Neuron (in vitro differentiated cells): ENCODE measurements around the gene NCAM1.

ENCODE experiments used
- H2AFZ ChIP-seq: one replicate; pipeline ENCODE4 v1.6.1; 2013; ENCODE audit warnings: low read depth, mild to moderate bottlenecking, inconsistent platforms, low read length, moderate library complexity
- H3K27me3 ChIP-seq: one replicate; pipeline ENCODE4 v1.6.1; 2013; ENCODE audit warnings: low read length; ENCODE audit not compliant: insufficient read depth
- H3K36me3 ChIP-seq: one replicate; pipeline ENCODE4 v1.6.1; 2013; ENCODE audit warnings: low read length; ENCODE audit not compliant: insufficient read depth
- H3K4me1 ChIP-seq: one replicate; pipeline ENCODE4 v1.6.1; 2013; ENCODE audit warnings: low read length; ENCODE audit not compliant: insufficient read depth
- H3K4me3 ChIP-seq: 2 replicates; pipeline ENCODE4 v1.5.1; 2013; ENCODE audit warnings: mild to moderate bottlenecking, low read length, moderate library complexity
- H3K9me3 ChIP-seq: one replicate; pipeline ENCODE4 v1.6.1; 2013; ENCODE audit warnings: low read length

The NCAM1 gene

DNA sequence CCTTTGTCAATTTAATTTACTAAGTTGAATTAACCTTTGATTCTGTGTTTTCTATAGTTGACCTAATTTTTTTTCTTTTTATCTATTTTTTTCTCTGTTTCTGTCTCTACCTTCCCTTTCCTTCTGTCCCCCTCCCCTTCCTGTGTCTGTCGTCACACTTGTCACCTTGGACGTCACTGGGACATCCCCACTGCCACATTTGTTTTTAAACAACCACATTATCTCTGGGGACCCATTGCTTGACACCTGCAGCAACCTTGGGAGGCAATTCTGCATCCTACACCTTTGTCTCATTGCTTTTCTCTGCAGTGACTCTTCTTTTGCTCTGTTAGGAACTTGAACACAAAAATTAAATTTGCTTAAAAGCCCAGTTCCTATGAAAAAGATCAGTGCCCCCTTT lies 301.4 kb downstream of the NCAM1 start:
- H3K27me3 ChIP-seq: no peaks in the 10 kb centered on the region
- no peaks in the 10 kb centered on the region for H3K36me3 ChIP-seq
- no peaks in the 10 kb centered on the region for H3K9me3 ChIP-seq
- H2AFZ ChIP-seq: no peak overlapping the region
- peaks cover 3% of the 10 kb centered on the region for H3K4me1 ChIP-seq
- H3K4me3 ChIP-seq: no peak overlapping the region

DNA sequence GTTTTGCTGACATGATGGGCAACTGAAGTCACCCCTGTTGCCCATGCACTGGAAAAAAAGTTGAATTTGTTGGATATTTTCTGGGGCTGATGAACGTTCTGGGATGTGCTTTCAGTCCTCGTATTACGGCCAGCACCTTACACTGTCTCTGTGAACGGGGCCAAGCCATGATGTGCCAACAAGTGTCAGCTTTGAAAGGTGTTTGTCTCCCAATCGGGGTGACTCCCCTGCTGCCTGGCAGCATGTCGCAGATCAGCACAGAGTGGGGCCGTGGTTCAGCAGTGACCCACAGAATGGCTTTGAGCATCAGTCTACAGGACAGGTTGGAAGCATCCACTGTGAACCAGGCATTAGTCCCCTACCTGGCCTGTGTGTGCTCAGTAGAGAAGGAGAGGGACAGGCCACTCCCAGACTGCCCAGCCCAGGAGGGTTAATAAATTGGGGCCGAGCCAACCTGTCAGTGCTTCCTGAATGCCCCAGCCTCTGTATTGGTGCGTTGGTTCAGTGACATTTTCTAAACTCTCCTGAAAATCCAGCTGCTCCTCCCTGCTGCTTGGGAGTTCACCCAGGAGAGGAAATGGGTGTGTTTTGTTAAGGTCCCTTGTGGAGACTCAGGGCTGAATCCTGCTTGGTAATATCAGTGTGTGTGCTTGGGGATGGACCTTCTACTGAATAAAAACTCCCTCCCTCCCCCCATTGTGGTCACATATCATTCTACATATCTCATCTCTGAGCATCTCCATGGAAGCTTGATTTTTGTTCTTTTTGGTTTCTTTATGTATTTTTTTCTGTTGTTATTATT lies 302.4 kb downstream of the NCAM1 start:
- Histone ChIP-seq H2AFZ (no peak overlapping the region), H3K27me3 (no peaks in the 10 kb centered on the region), H3K4me1 (peaks cover 3% of the 10 kb centered on the region), H3K9me3 (no peaks in the 10 kb centered on the region), H3K36me3 (no peaks in the 10 kb centered on the region), H3K4me3 (no peak overlapping the region)

DNA sequence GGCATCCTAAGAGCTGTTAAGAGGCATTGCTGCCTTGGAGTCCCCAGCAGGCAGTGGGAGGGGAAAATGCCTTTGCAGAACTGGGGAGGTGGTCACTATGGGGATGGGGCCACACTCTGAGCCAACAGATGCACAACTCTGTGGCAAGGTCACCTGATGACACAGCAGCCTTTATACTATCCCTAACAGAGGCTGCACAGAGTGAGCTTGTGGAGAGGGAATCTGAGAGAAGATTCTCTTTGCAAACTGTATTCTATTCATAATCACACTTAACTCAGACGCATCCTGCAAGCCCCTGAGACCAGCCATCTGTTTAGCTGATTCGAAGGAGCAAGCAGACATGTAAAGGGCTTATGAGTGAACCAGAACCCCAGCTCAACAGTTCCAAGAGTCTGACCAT lies 304.1 kb downstream of the NCAM1 start:
- Histone ChIP-seq H3K4me3 (no peak overlapping the region), H3K9me3 (no peaks in the 10 kb centered on the region), H2AFZ (no peak overlapping the region), H3K36me3 (no peaks in the 10 kb centered on the region), H3K27me3 (no peaks in the 10 kb centered on the region), H3K4me1 (peaks cover 3% of the 10 kb centered on the region)

DNA sequence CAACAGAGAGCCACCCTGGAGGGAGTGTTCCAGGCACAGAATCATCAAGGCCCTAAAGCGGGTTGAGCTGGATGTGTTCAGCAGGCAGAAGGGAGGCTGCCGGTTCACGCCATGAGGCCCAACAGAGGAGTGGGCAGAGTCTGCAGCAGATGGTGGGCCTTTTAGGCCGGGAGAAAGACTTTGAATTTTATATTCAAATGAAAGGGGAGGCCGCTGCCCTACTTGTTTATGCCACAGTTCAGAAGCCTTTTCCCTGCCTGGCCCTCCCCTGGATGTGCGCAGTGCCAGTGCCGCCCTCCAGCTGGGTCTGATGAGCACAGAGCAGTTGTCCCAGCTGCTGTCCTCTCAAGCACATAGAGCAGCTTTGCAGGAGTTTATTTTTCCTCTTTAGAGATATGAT lies 306.3 kb downstream of the NCAM1 start:
- H3K36me3 ChIP-seq: no peaks in the 10 kb centered on the region
- no peaks in the 10 kb centered on the region for H3K27me3 ChIP-seq
- H3K4me3 ChIP-seq: no peak overlapping the region
- H3K4me1 ChIP-seq: peaks cover 3% of the 10 kb centered on the region
- no peak overlapping the region for H2AFZ ChIP-seq
- H3K9me3 ChIP-seq: no peaks in the 10 kb centered on the region

DNA sequence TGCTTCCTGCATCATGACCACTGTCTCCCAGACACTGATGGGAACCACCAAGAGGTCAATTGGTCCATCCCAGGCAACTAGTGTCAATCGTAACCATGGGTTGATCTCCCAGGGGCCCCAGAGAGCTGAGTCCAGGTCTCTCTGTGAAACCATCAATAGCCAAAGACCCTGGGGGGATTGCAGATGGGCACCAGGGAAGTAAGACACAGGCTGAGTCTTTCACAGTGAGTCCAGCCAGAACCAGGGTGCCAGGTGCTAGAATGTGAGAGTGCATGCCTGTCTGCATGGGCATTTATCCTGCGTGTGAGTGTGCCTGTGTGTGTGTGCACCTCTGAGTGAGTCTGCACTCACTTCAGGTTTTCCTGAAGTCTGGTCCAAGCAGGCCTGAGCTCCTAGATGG lies 307.9 kb downstream of the NCAM1 start:
- Histone ChIP-seq H3K27me3 (no peaks in the 10 kb centered on the region), H2AFZ (no peak overlapping the region), H3K36me3 (no peaks in the 10 kb centered on the region), H3K4me3 (no peak overlapping the region), H3K9me3 (no peaks in the 10 kb centered on the region), H3K4me1 (peaks cover 3% of the 10 kb centered on the region)

DNA sequence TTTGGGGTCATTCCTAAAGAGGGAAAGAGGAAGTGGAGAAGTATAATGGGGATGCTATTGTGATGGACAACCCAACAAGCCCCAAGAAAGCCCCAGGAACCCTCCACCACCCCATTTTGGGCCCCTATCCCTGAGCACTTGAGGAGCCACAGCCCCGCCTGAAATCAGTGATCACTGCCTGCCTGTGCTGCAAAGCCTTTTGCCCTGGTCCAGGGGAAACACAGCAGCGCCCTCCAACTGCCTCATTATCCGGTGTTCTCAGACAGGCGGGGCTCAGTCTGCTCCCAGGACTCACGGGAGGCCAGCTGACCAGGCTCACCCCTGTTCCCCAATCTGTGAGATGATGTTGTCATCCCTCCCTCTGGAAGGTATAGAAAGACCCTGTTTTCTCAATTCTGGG lies 308.4 kb downstream of the NCAM1 start:
- no peak overlapping the region for H3K4me3 ChIP-seq
- no peaks in the 10 kb centered on the region for H3K27me3 ChIP-seq
- no peaks in the 10 kb centered on the region for H3K36me3 ChIP-seq
- peaks cover 3% of the 10 kb centered on the region for H3K4me1 ChIP-seq
- H2AFZ ChIP-seq: no peak overlapping the region
- H3K9me3 ChIP-seq: no peaks in the 10 kb centered on the region

DNA sequence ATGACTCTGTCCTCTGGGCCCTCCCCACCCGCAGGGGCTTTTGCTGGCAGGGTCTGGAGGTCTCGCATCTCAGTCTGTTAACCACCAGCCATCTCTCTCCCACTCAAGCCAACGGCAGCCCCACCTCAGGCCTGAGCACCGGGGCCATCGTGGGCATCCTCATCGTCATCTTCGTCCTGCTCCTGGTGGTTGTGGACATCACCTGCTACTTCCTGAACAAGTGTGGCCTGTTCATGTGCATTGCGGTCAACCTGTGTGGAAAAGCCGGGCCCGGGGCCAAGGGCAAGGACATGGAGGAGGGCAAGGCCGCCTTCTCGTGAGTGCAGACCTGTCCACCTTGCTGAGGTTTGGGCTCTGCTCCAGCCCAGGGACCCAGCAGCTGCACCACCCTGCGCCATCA lies 308.9 kb downstream of the NCAM1 start:
- H3K36me3 ChIP-seq: no peaks in the 10 kb centered on the region

DNA sequence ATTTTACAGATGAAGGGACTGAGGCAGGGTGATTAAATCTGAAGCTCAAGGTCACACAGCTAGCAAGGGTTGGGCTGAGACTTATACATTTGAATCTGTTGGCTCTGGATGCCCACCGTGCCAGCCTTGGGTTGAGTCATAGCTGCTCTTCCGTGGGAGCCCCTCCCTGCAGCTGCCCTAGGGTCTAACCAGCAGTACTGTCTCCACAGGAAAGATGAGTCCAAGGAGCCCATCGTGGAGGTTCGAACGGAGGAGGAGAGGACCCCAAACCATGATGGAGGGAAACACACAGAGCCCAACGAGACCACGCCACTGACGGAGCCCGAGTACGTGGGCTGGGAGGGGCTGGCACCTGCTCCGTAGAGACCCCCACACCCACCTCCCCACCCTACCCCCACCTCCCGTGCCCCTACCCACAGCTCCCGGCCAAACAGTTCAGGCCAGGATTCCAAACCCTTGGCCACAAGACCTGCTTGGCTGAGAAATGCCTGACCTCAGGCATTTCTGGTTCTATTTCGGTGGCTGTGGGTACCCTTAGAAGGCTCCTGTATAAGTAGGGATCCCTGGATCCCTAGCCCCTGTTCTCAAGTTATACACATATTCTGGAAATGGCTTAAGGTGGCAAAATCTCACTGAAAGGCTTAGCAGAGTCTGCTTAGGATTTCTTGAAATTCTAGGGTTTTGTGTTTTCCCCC lies 310.5 kb downstream of the NCAM1 start:
- Histone ChIP-seq H3K4me3 (no peak overlapping the region), H3K9me3 (no peaks in the 10 kb centered on the region), H3K4me1 (no peaks in the 10 kb centered on the region), H2AFZ (no peak overlapping the region), H3K36me3 (no peaks in the 10 kb centered on the region), H3K27me3 (no peaks in the 10 kb centered on the region)

More for the DNA sequence above, 308.9 kb downstream of the NCAM1 start:
- no peak overlapping the region for H2AFZ ChIP-seq
- no peaks in the 10 kb centered on the region for H3K9me3 ChIP-seq
- peaks cover 3% of the 10 kb centered on the region for H3K4me1 ChIP-seq
- H3K4me3 ChIP-seq: no peak overlapping the region
- H3K27me3 ChIP-seq: no peaks in the 10 kb centered on the region

DNA sequence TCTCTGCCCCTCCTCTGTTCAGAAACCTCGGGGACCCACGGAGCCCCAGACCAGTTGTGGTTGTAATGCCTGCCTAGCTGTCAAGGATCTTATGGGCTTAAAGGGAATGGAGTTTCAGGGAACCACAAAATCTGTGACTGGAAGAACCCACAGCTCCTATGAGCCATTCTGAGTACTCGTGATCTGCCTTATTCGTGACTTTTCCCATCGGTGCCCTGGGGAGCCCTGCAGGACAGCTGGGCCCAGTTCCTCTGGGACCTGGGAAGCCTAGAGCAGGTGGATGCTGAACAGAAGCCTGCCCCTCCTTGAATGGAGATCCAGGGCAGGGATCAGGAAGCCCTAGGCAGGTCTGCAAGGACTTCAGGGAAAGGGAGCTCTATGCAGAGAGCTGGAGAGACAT lies 311.1 kb downstream of the NCAM1 start:
- no peaks in the 10 kb centered on the region for H3K36me3 ChIP-seq
- H3K27me3 ChIP-seq: no peaks in the 10 kb centered on the region
- no peak overlapping the region for H3K4me3 ChIP-seq
- no peak overlapping the region for H2AFZ ChIP-seq
- H3K4me1 ChIP-seq: no peaks in the 10 kb centered on the region
- H3K9me3 ChIP-seq: no peaks in the 10 kb centered on the region

DNA sequence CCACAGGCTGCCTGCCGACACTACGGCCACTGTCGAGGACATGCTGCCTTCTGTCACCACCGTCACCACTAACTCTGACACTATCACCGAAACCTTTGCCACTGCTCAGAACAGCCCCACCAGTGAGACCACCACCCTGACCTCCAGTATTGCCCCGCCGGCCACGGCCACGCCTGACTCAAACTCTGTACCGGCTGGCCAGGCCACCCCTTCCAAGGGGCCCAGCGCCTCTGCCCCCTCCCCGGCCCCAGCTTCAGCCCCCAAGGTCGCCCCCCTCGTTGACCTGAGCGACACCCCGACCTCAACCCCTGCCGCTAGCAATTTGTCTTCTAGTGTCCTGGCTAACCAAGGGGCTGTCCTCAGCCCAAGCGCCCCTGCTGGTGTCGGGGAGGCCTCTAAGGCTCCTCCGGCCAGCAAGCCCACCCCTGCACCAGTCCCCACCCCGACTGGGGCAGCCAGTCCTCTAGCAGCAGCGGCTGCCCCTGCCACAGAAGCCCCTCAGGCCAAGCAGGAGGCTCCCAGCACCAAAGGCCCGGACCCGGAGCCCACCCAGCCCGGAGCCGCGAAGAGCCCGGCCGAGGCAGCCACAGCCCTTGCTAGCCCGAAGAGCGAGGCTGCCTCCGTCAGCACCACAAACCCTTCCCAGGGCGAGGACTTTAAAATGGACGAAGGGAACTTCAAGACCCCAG lies 311.9 kb downstream of the NCAM1 start:
- Histone ChIP-seq H3K4me3 (no peak overlapping the region), H3K27me3 (no peaks in the 10 kb centered on the region), H3K9me3 (no peaks in the 10 kb centered on the region), H3K4me1 (no peaks in the 10 kb centered on the region), H2AFZ (no peak overlapping the region), H3K36me3 (no peaks in the 10 kb centered on the region)

DNA sequence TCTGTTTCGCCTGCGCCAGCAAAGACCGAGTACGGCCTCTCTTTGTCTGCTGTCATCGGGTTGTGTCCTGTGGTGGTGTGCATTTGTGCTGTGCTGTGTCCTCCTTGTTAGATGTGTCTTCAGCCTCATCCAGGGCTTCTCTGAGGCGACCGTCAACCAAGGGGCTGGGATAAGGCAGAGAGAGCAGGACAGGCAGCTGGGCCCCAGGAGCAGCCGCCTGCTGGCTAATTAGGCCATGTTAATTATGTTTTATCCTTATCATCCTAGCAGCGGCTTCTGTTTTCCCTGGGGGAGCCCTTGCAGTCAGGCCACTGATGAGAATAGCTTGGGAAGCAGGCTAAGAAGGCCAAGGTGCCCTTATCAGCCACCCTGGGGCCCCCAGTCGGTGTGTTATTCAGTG lies 312.5 kb downstream of the NCAM1 start:
- Histone ChIP-seq H3K4me3 (no peak overlapping the region), H3K36me3 (no peaks in the 10 kb centered on the region), H3K4me1 (no peaks in the 10 kb centered on the region), H3K27me3 (no peaks in the 10 kb centered on the region), H3K9me3 (no peaks in the 10 kb centered on the region), H2AFZ (no peak overlapping the region)

DNA sequence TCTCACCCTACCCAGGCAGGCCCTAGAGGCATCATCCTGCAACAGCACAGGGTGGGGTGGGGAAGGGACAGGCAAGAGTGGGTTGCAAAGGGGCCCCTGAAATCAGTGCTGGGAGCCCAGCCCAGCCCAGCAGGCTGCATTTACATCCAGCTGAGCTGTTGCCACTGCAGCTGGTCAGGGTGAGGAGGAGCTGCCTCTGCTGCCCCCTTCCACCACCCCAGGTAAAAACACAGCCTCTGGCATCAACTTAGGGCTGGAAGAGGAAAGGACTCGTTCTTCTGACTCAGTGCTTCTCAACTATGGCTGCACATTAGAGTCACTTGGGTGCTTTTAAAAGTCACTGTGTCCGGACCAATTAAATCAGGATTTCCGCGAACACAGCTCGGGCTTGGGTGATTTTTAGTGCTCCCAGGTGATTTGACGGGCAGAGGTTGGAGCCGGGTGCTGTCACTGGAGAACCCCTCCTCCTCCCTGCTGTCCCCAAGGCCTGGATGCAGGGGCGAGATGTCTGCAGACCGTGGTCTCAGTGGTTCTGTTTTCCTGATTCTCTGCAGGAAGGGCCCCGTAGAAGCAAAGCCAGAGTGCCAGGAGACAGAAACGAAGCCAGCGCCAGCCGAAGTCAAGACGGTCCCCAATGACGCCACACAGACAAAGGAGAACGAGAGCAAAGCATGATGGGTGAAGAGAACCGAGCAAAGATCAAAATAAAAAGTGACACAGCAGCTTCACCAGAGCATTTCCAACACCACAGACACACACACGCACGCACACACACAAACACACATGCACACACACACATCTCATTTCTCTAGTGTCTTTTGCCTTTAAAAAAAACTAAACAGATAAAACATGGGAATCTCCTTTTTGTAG lies 313.7 kb downstream of the NCAM1 start:
- Histone ChIP-seq H3K4me1 (no peaks in the 10 kb centered on the region), H3K27me3 (no peaks in the 10 kb centered on the region), H3K36me3 (no peaks in the 10 kb centered on the region), H3K4me3 (no peak overlapping the region), H2AFZ (no peak overlapping the region), H3K9me3 (no peaks in the 10 kb centered on the region)
